NB4 (cell line): ENCODE data around the gene TELO2.

Experiments used
- MYC ChIP-seq: IDR thresholded peaks from 2 replicates; pipeline ENCODE4 v1.6.1; 2011; ENCODE audit warnings: low read depth, low read length
- POLR2A ChIP-seq: IDR thresholded peaks from 2 replicates; pipeline ENCODE4 v1.6.1; 2011; ENCODE audit warnings: mild to moderate bottlenecking; ENCODE audit not compliant: insufficient read length; ENCODE audit errors: extremely low read depth
- TF ChIP-seq, protein P1 (sequence below): IDR thresholded peaks from one replicate; pipeline ENCODE4 v1.5.1; 2012; ENCODE audit warnings: low read depth, low read length

DNA sequence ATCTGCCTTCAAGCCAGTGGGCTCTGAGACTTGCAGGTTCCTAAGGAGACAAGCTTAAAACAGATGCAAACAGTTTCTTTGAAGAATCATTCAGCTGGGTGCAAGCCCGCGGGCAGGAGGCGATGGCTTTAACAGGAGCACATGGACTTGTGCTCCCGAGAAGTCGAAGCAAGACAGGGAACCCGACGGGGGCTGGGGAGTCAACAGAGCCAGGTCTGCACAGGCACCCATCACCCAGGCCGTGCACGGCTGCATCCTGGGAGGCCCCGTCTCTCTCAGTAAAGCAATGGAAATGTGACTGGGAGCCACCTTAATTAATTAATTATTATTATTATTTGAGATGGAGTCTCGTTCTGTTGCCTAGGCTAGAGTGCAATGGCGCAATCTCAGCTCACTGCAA lies 4.1 kb upstream of the TELO2 start:
- TF ChIP-seq POLR2A (no peak), MYC (no peak)
- TF ChIP-seq, protein P1, sequence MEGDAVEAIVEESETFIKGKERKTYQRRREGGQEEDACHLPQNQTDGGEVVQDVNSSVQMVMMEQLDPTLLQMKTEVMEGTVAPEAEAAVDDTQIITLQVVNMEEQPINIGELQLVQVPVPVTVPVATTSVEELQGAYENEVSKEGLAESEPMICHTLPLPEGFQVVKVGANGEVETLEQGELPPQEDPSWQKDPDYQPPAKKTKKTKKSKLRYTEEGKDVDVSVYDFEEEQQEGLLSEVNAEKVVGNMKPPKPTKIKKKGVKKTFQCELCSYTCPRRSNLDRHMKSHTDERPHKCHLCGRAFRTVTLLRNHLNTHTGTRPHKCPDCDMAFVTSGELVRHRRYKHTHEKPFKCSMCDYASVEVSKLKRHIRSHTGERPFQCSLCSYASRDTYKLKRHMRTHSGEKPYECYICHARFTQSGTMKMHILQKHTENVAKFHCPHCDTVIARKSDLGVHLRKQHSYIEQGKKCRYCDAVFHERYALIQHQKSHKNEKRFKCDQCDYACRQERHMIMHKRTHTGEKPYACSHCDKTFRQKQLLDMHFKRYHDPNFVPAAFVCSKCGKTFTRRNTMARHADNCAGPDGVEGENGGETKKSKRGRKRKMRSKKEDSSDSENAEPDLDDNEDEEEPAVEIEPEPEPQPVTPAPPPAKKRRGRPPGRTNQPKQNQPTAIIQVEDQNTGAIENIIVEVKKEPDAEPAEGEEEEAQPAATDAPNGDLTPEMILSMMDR, result no peak
